Muscle layer of duodenum (tissue), 2 donors: ENCODE measurements around the gene PRKCD.

Experiments used
- H3K27ac ChIP-seq: one replicate; pipeline ENCODE4 v1.7.0; 2013; ENCODE audit warnings: mild to moderate bottlenecking, low read length
- H3K27me3 ChIP-seq: one replicate; pipeline ENCODE4 v1.7.0; 2013; ENCODE audit warnings: low read depth, mild to moderate bottlenecking, control low read depth, low read length
- H3K36me3 ChIP-seq, 2 donors: one replicate each; pipeline ENCODE4 v1.7.0; 2013; ENCODE audit warnings: low read length in 2 of 2, control low read depth in 1 of 2, mild to moderate bottlenecking in 1 of 2; ENCODE audit not compliant: insufficient read depth in 2 of 2, control insufficient read depth in 1 of 2
- H3K4me1 ChIP-seq, 2 donors: one replicate each; pipeline ENCODE4 v1.7.0; 2013; ENCODE audit warnings: low read length in 2 of 2, mild to moderate bottlenecking in 2 of 2, control low read depth in 1 of 2, moderate library complexity in 1 of 2; ENCODE audit not compliant: insufficient read depth in 2 of 2, control insufficient read depth in 1 of 2
- H3K4me3 ChIP-seq, 2 donors: one replicate each; pipeline ENCODE4 v1.7.0; 2013; ENCODE audit warnings: low read length in 2 of 2, low read depth in 1 of 2, mild to moderate bottlenecking in 1 of 2
- H3K9me3 ChIP-seq, 2 donors: one replicate each; pipeline ENCODE4 v1.7.0; 2013; ENCODE audit warnings: low read length in 2 of 2, control low read depth in 1 of 2, mild to moderate bottlenecking in 1 of 2; ENCODE audit not compliant: control insufficient read depth in 1 of 2
- donor health status: healthy.

The PRKCD gene

DNA sequence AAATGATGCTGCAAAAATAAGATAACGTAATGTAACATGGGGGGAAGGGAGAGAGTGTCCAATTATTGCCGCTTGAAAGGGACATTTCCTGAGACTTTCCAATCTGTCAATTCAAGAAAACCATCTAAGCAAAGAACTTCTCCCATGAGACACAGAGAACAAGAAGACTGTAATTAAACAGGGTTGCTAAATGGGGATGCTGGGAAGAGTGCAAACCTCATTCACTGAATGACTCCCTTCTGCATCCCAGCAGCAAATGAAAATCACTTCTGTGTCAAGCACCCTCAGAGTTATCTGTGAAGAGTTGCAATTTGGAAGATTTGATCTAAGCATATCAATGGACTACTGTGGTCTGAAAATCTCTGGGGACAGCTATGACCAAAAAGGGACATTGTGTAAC lies 34.4 kb upstream of the PRKCD start:
- H3K4me1 ChIP-seq = peaks cover 6 to 17% of the 10 kb centered on the region in 2 donors
- peaks cover 31 to 38% of the 10 kb centered on the region in 2 donors for H3K36me3 ChIP-seq
- no peaks in the 10 kb centered on the region for H3K9me3 ChIP-seq
- H3K27me3 ChIP-seq = no peaks in the 10 kb centered on the region
- H3K4me3 ChIP-seq = no peak overlapping the region
- H3K27ac ChIP-seq = no peak overlapping the region

DNA sequence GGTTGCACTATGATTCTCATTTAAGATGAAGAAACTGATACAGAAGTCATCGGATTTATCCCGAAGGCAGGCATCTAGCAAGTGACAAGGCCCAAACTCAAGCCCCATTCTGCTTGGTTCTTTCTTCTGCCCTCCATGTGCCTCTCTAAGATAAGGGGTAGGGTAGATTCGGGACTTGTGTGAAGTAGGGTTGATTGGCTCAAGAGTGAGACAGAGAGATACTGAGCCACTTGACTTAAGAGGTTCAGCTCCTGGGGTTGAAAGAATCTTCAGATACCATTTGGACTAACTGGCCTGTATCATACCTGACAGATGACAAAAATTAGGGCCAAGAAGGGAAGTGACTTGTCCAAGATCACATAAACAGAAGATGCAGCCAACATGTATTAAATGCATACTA lies 31.7 kb upstream of the PRKCD start:
- peaks cover 12 to 13% of the 10 kb centered on the region in 2 donors for H3K36me3 ChIP-seq
- H3K27ac ChIP-seq = peak overlapping the region; percentile 89
- H3K4me1 ChIP-seq = peaks cover 6 to 17% of the 10 kb centered on the region in 2 donors
- H3K9me3 ChIP-seq = no peaks in the 10 kb centered on the region
- H3K27me3 ChIP-seq = no peaks in the 10 kb centered on the region
- peak overlapping the region; percentile 86 to 91 for H3K4me3 ChIP-seq

DNA sequence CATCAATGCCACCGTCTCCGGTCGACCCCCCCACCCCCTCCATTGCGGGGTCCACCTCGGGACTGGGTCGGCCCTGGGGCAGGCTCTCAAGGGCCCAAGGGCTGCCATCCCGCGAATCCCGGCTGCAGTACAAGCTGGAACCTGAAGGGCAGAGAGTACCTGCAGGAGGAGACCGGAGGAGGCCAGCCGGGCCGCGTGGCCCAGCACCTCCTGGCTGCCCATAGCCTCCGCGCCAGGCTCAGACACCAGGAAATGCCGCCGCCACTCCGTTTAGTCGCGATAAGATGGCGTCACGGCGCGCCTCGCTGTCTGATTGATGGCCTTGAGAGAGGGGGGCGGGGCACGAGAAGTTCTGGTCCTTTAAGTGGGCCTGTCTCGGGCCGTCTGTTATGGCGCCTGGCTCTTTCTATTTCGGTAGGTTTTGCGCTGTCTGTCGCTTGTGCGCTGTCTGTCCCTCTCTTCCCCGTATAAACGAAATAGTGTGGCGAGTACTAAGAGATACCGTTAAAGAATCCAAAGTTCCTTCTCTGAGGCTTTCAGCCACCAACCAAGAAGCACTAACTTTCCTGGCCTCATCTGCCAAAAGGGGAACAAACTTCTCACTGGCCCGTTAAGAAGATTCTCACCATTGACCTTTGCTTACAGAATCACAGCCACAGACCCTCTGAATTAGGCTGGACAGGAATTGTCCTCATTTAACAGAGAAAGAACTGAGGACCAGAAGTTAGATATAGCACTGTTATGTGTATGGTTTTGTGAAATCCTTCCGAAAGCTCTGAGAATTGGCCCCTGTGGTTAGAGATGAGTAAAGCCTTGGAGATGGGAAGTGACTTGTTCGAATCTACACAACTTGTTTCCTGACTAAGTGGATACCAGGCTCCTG lies 30.6 kb upstream of the PRKCD start, which contains the start of gene RFT1:
Gene RFT1, minus strand, starts transcription at position 257 of the 883 bp plus-strand sequence. Its CDS starts 35 bp downstream, at position 222.
- H3K9me3 ChIP-seq = no peaks in the 10 kb centered on the region
- H3K27ac ChIP-seq = peak within 1 kb of the TSS; percentile 89
- H3K27me3 ChIP-seq = no peaks in the 10 kb centered on the region
- H3K36me3 ChIP-seq = peaks cover 3 to 5% of the 10 kb centered on the region in 2 donors
- H3K4me1 ChIP-seq = peaks cover 6 to 17% of the 10 kb centered on the region in 2 donors
- H3K4me3 ChIP-seq = peak within 1 kb of the TSS; percentile 86 to 91

DNA sequence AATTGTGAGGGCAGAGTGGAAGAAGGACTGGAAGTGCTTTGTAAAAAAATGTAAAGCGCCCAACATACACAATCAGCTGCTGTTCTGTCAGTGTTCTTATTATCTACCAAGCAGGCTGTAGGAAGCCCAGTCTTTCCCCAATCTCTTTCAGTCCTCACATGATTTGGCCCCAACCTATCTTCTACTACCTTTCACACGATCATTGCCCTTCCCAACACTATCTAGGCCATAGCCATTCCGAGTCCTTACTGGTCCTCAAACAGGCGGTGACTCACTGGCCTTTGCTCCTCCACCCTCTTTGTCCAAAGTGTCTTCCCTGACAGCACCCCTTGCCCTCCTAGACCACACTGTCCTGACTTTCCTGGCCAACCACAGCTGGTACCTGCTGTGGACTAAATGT lies 29.9 kb upstream of the PRKCD start:
- Histone ChIP-seq H3K27ac (peak overlapping the region; percentile 89), H3K9me3 (no peaks in the 10 kb centered on the region), H3K4me3 (peak overlapping the region; percentile 86 to 91), H3K36me3 (no peaks in the 10 kb centered on the region), H3K4me1 (peaks cover 6 to 17% of the 10 kb centered on the region in 2 donors), H3K27me3 (no peaks in the 10 kb centered on the region)

DNA sequence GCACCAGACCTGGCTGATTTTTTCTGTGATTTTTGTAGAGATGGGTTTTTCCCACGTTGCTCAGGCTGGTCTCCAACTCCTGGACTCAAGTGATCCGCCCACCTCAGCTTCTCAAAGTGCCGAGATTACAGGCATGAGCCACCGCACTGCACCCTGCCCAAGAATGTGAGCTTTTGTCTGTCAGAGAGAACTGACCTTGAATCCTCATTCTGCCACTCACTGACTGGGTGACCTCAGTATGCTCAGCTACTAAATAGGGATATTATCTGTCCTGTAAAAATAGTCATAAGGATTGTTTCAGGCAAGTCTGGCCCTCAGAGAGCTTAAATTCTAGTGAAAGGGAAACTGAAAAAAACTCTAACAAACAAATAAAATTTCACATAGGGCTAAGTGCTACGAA lies 28.7 kb upstream of the PRKCD start:
- no peaks in the 10 kb centered on the region for H3K9me3 ChIP-seq
- H3K4me1 ChIP-seq = peaks cover 6 to 17% of the 10 kb centered on the region in 2 donors
- H3K4me3 ChIP-seq = no peak overlapping the region
- no peaks in the 10 kb centered on the region for H3K36me3 ChIP-seq
- H3K27ac ChIP-seq = no peak overlapping the region
- no peaks in the 10 kb centered on the region for H3K27me3 ChIP-seq

DNA sequence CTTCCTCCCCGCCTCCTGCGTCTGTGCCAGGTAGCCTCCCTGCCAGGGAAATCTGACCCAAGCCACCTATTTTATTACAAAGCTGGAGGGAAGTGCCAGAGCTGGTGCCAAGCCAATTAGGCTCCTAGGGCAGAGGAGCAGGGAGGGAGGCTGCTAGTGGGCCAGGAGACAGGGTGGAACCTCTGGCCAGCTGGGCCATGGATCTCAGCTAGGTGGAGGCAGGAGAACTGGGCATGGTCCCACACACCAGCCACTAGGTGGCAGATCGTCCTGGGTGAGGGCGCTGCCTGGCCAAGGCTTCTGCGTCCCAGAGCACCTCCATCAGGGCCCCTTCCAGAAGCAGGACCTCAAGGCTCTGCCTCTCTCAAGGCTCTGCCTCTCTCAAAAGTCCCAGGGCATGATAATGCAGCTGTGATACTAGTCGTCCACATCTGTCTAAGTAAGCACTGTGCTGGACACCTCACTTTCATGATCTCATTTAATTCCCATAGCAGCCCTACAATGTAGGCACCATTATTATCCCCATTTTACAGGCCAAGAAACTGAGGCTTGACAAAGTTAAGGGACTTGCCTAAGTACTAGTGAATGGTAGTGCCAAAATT lies 26.3 kb upstream of the PRKCD start:
- Histone ChIP-seq H3K4me1 (peaks cover 0 to 10% of the 10 kb centered on the region in 2 donors), H3K27ac (no peak overlapping the region)

DNA sequence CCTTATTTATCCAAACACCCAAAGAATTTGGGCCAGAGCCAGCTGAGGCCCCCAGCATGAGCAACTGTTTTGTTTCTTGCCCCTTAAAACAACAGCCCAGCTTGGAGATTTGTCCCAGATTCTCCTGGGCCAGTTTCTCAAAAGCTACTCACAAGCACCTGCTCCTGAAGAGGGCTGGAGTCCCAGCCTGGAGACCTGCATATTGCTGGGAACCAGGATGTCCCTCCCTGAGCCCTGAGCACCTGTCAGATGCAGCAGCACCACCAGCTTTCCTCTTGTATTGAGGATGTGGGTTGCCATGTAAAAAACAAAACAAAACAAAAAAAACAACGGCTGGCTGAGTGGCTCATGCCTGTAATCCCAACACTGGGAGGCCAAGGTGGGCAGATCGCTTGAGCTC lies 23.8 kb upstream of the PRKCD start:
- Histone ChIP-seq H3K4me1 (peaks cover 0 to 8% of the 10 kb centered on the region in 2 donors), H3K9me3 (no peaks in the 10 kb centered on the region)

More for the DNA sequence above, 26.3 kb upstream of the PRKCD start:
- Histone ChIP-seq H3K27me3 (no peaks in the 10 kb centered on the region), H3K9me3 (no peaks in the 10 kb centered on the region), H3K4me3 (no peak overlapping the region), H3K36me3 (no peaks in the 10 kb centered on the region)

DNA sequence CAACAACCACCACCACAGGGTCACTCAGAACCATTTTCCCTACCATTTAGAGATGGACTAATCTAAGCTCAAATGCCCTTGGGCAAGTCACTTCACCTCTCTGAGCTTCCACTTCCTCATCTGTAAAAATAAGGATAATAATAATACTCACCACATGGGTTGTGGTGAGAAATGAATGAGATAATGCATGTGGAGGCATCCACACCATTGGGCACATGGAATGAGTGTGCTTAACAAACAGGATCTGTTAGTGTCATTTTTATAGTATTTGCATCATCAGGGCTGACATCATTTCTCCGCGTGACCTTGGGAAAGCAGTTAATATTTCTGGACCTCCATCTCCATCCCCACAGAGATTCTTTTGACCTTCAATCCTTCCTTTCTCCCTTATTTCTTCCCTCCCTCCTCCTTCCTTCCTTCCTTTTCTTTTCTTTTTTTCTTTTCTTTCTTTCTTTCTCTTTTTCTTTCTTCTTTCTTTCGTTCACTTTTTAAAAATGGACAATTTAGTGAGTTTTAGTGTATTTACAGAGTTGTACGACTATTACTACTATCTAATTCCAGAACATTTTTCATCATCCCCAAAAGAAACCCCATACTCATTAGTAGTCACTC lies 23.1 kb upstream of the PRKCD start:
- no peaks in the 10 kb centered on the region for H3K9me3 ChIP-seq
- H3K27ac ChIP-seq = no peak overlapping the region
- H3K4me1 ChIP-seq = peaks cover 0 to 8% of the 10 kb centered on the region in 2 donors
- H3K4me3 ChIP-seq = no peak overlapping the region
- no peaks in the 10 kb centered on the region for H3K36me3 ChIP-seq
- H3K27me3 ChIP-seq = no peaks in the 10 kb centered on the region

More for the DNA sequence above, 23.8 kb upstream of the PRKCD start:
- no peaks in the 10 kb centered on the region for H3K36me3 ChIP-seq
- H3K27ac ChIP-seq = no peak overlapping the region
- H3K27me3 ChIP-seq = no peaks in the 10 kb centered on the region
- no peak overlapping the region for H3K4me3 ChIP-seq

DNA sequence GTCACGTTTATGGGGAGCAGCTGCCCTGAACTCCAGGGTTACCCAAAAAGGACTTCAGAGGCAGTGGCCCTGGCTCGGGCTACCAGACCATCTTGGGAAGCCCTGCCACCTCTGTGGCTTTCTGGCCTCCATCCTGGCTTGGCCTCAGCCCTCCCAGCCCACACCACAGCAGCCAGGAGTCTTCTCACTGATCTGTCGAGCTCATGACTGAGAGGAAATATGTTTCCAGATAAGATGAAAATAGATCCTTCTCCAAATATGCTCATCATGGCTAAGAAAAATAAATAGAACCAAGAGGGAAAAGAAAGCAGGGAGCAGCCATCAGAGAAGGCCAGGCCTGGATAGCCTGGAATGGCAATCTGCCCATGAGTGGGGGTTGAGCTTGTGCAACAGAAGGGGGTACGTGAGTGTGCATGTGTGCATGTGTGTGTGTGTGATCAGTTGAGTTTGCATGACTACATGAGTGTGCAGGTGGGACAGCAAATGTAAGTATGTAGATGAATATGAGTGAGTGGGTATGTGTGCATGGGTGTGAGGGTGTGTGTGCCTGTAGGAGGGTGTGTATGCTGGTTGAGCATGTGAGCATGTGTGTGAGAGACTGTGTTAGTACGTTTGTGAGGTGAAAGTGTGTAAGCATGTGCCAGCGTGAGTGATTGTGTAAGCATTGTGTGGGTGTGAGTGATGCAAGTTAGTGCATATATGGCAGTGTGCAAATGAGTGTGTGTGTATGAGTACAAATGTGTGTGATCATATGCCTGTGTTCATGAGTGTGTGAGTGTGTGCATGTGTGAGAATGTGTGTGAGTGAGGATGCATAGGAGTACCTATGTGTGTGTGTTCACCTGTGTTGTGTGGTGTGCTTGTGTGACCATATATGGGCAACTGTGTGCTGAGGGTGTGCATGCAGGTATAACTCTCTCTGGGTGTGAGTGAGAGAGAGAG lies 20.8 kb upstream of the PRKCD start:
- Histone ChIP-seq H3K9me3 (no peaks in the 10 kb centered on the region), H3K4me3 (no peak overlapping the region), H3K27ac (no peak overlapping the region), H3K27me3 (no peaks in the 10 kb centered on the region), H3K36me3 (no peaks in the 10 kb centered on the region), H3K4me1 (peaks cover 0 to 8% of the 10 kb centered on the region in 2 donors)

DNA sequence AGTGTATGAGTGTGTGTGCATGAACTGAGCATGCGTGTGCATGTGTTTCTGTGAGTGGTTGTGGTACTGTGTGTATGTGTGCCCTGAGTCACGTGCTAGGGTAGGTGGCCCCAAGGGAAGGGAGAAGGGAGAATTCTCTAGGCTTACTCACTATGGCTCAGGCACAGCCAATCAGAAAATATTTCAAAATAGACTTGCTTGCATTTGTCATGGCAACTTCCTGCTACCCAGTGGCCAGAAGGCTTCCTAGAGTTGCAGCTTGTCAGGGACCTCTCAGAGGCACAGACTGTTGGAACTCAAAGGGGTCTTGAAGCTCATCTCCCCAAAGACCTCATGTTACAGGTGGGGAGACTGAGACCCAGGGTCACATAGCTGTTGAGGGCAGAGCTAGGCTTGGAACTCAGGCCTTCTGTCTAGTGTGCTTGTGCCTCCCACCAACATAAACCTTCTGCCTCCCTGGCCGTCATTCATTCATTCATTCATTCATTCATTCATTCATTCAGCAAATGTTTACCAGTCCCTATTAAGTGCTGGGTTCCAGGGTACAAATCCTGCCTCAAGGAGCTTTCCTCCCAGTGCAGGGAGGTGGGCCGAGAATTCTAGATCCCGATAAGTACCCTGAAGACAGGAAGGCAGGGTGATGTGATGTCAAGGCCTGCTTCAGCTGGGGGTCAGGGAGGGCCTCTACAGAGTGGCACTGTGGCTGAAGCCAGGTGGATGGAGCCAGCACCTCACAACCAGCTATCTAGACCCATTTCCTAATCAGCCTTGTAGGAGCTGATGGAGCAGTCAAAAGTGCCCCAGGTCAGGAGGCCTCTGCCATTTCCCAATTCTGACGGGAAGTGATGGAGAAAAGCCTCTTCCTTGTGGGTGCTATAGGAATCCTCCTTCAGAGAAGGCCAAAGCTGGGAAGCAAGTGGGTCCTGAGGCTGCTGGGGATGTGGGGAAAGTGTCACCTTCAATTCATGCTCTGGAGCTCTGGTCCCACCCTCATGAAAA lies 19.9 kb upstream of the PRKCD start:
- no peak overlapping the region for H3K27ac ChIP-seq

More for the DNA sequence above, 19.9 kb upstream of the PRKCD start:
- Histone ChIP-seq H3K4me1 (peaks cover 0 to 8% of the 10 kb centered on the region in 2 donors), H3K36me3 (no peaks in the 10 kb centered on the region), H3K4me3 (no peak overlapping the region), H3K9me3 (no peaks in the 10 kb centered on the region), H3K27me3 (no peaks in the 10 kb centered on the region)
